ENCODE results near the gene EXOC3L1.

- TF ChIP-seq CTCF (tag by site-specific recombination; IDR thresholded peaks at IDR 0.05), result no peak
- TF ChIP-seq ZNF350 (tag by site-specific recombination; IDR thresholded peaks at IDR 0.05), result no peak
- no peak for TF ChIP-seq ZBTB17 (tag by site-specific recombination; IDR thresholded peaks at IDR 0.05)
- TF ChIP-seq ZBTB21 (tag by site-specific recombination; IDR thresholded peaks at IDR 0.05), result no peak
- TF ChIP-seq ATF2 (tag by site-specific recombination; IDR thresholded peaks at IDR 0.05; ENCODE audit: low read depth), result no peak
- no peak for TF ChIP-seq ZFP41 (tag by site-specific recombination; IDR thresholded peaks at IDR 0.05; ENCODE audit: borderline replicate concordance)
- TF ChIP-seq ZNF777 (tag by site-specific recombination; IDR thresholded peaks at IDR 0.05; ENCODE audit: borderline replicate concordance), result no peak
- TF ChIP-seq ZNF549 (tag by site-specific recombination; IDR thresholded peaks at IDR 0.05), result no peak
- TF ChIP-seq ZNF76 (tag by site-specific recombination; IDR thresholded peaks at IDR 0.05; ENCODE audit: borderline replicate concordance, low read depth), result no peak
- no peak for TF ChIP-seq ZNF692 (tag by site-specific recombination; IDR thresholded peaks at IDR 0.05)
- TF ChIP-seq ZNF23 (tag by site-specific recombination; IDR thresholded peaks at IDR 0.05; ENCODE audit: borderline replicate concordance), result no peak
- TF ChIP-seq ZBTB8A (tag by site-specific recombination; IDR thresholded peaks at IDR 0.05), result no peak
- TF ChIP-seq BCL11A (tag by site-specific recombination; IDR thresholded peaks at IDR 0.05; ENCODE audit: low read depth), result no peak
Measured at GRCh38 chr16:67180166-67180565, 9.8 kb downstream of the EXOC3L1 start.

All from HEK293 (cell line).